Activated gamma-delta T cell treated with Interleukin-2 at 50 U/mL for 16 hours (primary cell): Measurements from ENCODE around the gene TARS1.

ENCODE experiments used
- DNase-seq: peaks from one replicate; pipeline ENCODE4 v3.0.0-alpha.2; 2020

The TARS1 gene

GRCh38 chr5:33440482-33441240 lies at the start of gene TARS1:
Gene TARS1, plus strand, starts transcription at chr5:33440965. Its CDS starts 122 bp downstream, at chr5:33441087.
- peak; percentile 92 for DNase-seq

- no peak for DNase-seq
Measured at GRCh38 chr5:33398501-33398900, 42.3 kb upstream of the TARS1 start.

GRCh38 chr5:33400675-33401074 lies 40.1 kb upstream of the TARS1 start:
- DNase-seq: no peak

GRCh38 chr5:33401482-33402390 lies 39.0 kb upstream of the TARS1 start:
- no peak for DNase-seq

DNA sequence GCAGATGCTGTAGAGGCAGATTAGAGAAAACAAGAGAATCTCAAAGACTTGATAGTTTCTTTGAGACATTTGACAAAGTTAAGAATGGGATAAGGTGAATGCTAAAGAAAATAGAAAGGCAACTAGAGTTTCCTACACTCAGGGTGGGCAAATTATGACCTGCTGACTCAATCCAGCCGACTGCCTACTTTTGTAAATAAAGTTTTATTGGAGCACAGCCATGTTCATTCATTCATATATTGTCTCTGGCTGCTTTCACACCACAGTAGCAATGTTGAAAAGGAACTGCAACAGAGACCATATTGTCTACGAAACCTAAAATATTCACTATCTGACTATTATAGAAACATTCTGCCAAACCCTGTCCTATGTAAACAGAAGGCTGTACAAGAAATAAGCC lies 37.6 kb upstream of the TARS1 start:
- DNase-seq: no peak

GRCh38 chr5:33408816-33409215 lies 31.9 kb upstream of the TARS1 start:
- no peak for DNase-seq

GRCh38 chr5:33409435-33410170 lies 31.2 kb upstream of the TARS1 start:
- no peak for DNase-seq

GRCh38 chr5:33410221-33410620 lies 30.5 kb upstream of the TARS1 start:
- DNase-seq: no peak

DNA sequence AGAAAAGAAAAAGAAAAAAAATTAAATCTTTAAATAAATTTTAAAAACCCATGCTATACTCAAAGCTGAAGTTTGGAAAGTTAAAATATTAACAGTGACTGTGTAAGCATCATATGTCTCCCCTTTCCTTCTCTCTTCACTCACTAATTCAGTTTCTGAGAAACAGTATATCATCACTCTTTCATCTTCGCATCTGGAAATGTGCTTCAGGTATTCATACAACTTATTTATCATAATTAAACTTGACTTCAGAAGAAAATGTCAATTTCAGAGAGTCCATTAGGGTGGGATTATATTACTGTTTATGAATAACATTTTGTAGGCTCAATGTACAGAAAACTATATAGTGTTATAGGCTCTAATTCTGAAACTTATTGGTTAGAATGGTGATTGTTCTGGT lies 29.3 kb upstream of the TARS1 start:
- no peak for DNase-seq

DNA sequence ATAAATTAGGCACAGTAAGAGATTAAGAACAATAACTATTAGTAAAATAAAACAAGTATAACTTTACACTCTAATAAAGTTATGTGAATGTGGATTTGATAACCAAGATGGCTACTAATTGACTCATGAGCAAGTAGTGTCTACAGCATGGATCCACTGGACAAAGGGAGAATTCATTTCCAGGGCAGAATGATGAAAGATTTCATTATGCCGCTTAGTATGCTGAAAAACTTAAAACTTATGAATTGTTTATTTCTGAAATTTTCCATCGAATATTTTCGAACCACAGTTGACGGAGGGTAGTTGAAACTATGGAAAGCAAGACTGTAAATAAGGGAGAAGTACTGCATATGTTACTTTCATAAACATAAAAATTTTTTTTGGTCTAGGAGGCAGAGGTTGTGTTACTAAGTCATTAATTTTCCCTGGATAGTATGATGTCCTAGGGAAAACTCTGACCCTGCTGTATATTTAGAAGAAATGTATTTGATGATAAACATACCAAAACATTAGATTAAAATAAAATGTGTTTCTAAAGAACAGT lies 24.9 kb upstream of the TARS1 start:
- DNase-seq: no peak

- DNase-seq: no peak
Measured at GRCh38 chr5:33417632-33418031, 23.1 kb upstream of the TARS1 start.

- no peak for DNase-seq
Measured at GRCh38 chr5:33420946-33421345, 19.8 kb upstream of the TARS1 start.

- DNase-seq: no peak
Measured at GRCh38 chr5:33422191-33422590, 18.6 kb upstream of the TARS1 start.

DNA sequence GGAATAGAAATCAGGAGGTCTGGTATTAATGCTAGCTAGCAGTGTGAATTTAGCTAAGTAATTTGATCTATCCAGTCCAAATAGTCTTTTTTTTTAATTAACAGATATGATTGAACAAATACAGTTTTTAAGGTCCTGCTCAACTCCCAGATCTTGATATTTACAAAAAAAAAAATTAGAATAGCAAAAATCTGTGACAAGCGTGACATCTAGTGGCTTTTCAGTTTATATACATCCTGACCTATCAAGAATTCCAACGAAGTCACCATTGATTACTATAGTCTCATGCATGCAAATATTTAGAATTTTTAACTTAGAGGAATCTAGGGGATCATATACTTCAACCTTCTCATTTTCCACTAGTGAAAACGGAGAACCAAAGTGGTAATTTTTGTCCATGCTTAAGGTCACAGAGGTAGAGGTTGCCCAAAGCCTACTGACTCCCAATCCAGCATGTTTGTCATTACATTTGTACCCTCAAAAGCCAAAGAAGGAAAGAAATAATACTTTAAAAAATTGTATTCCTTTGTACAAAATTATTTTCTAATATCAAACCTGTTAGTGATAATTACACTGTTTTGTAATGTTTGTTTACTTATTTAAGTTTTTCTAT lies 17.6 kb upstream of the TARS1 start:
- DNase-seq: no peak

GRCh38 chr5:33425314-33425713 lies 15.5 kb upstream of the TARS1 start:
- no peak for DNase-seq

DNA sequence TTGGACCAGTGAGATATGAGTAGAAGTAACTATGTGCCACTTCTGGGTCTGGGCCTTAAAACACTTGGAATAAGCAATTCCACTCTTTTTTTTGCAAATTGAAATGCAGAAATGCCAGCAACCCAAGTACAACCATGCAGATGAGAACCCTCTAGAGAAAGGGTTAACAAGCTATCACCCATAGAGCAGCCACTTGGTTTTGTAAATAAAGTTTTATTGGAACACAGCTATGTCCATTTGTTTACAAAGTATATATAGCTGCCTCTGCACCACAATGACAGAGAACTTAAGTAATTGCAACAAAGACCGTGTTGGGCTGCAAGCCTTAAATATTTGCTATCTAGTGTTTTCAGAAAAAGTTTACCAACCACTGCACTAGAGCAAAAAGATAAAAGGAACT lies 9.8 kb upstream of the TARS1 start:
- no peak for DNase-seq

DNA sequence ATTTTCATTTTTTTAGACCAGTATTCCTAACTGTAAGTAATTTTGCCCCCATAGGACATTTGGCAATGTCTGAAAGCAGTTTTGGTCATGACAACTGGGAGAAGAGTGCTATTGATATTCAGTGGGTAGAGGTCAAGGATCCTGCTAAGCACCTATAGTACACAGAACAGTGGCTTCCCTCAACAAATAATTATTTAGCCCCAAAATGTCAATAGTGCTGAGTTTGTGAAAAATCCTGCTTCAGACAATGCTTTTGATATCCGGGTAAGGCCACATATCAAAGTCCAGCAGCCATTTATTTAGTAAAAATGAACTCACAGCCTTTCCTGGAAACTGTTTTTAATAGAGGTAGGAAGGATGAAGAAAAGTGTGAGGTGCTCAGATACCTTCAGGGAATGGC lies 8.1 kb upstream of the TARS1 start:
- DNase-seq: no peak

DNA sequence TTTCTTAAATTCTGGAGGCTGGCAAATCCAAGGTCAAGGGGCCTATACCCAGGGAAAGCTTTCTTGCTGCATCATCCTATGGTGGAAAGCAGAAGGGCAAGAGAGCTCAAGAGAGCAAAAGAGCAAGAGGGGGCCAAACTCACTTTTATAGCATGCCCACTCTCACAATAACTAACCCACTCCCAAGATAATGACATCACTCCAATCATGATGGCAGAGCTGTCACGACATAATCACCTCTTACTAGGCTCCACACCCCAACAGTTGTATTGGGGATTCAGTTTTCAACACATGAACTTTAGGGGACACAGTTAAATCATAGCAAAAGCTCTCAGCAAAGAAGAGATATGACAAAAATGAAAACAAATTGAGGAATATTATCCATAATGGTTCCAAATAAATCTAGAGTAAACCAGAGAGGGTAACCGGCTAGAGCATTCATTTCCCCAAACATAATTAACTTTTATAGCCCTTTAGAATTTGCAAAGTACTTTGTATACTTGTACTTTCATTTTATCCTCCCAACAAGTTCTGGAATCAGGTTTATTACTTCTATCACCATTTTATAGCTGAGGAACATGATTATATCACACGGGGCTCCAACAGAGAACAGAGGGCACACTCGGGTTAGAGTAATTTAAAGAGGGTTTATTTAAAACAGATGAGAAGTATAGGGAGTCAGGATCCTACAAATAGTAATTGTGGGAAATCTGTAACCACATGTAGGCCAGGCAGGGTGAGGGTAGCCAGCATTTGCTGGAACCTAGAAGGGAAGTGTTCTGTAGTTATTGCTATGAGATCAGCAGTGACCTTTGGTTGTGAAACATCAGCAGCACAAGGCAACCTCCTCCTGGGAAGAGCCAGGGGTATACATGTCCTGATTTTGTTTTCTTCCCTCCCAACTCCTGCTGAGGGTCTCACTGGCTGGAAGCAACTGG lies 7.2 kb upstream of the TARS1 start:
- no peak for DNase-seq

DNA sequence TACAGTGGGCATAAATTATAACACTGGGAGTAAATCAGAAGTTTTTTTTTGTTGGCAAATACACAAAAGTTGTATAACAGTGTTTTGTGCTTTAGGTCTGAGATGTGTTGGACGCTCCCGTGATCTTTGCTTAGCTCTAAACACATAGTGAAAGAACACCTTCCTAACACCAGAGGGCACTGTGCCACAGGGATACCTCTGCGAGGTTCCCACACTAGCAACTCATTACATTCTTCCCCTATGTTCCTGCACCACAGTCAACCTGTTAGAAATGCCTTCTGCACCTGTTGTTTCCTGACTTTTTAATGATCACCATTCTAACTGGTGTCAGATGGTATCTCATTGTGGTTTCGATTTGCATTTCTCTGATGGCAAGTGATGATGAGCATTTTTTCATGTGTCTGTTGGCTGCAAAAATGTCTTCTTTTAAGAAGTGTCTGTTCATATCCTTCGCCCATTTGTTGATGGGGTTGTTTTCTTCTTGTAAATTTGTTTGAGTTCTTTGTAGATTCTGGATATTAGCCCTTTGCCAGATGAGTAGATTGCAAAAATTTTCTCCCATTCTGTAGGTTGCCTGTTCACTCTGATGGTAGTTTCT lies 4.8 kb upstream of the TARS1 start:
- DNase-seq: peak; percentile 65

DNA sequence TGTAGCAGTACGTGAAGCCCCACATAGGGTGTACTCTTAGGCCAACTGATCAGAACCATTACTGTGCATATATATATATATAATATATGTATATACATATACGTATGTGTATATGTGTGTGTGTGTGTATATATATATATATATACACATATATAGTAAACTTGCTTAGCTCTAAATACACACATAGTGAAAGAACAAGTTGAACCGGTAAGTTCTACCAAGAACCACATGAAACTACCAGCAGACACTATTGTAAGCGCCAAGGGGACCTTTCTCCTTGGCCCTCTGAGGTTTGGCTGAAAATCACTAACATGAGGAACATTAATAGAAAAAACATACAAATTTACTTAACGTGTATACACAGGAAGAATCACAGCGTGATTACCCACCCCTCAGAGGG lies 1.8 kb upstream of the TARS1 start:
- no peak for DNase-seq

DNA sequence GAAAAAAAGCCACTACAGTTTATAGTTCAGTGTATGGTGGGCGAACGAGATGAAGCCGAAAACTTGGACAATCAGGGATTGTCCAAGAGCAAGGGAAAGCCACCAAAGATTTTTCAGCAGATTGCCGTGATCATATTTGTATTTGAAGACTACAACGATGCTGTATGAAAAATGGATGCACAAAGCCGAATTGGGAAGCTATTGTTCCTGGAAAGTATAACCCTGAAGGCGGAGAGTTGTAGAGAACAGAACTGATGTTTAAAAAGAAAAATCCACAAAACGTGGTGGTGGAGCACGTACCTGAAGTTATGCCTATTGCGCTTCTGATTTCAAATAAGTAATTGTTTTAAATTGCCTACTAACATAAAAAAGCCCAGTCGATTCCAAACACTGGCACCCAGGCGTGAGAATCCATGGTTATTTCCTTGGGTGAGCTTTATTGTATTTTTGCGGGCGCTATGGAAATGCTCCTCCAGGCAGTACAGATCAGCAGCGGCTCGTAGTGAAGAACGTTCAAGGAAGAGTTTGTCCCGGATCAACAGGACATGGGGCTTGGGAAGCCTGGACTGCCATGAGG lies 772 bp upstream of the TARS1 start:
- DNase-seq: no peak
